OCI-LY3 (cell line): ENCODE data around the gene GRID2.

Source experiments
- EZH2phosphoT487 ChIP-seq: fragments of 200-600 bp; shearing (Covaris generic); IDR thresholded peaks from 2 replicates; pipeline ENCODE4 v1.6.1; 2018; ENCODE audit warnings: antibody characterized with exemption, mixed run types, low read depth
- TF ChIP-seq, protein P1 (sequence below): fragments of 200-600, 300-600 bp; sonication (generic); IDR thresholded peaks from 2 replicates; pipeline ENCODE4 v1.5.1; 2014; ENCODE audit warnings: antibody characterized with exemption, low read length, low read depth

- TF ChIP-seq, protein P1, sequence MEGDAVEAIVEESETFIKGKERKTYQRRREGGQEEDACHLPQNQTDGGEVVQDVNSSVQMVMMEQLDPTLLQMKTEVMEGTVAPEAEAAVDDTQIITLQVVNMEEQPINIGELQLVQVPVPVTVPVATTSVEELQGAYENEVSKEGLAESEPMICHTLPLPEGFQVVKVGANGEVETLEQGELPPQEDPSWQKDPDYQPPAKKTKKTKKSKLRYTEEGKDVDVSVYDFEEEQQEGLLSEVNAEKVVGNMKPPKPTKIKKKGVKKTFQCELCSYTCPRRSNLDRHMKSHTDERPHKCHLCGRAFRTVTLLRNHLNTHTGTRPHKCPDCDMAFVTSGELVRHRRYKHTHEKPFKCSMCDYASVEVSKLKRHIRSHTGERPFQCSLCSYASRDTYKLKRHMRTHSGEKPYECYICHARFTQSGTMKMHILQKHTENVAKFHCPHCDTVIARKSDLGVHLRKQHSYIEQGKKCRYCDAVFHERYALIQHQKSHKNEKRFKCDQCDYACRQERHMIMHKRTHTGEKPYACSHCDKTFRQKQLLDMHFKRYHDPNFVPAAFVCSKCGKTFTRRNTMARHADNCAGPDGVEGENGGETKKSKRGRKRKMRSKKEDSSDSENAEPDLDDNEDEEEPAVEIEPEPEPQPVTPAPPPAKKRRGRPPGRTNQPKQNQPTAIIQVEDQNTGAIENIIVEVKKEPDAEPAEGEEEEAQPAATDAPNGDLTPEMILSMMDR: no peak
- TF ChIP-seq EZH2phosphoT487: no peak
These were observed 508.9 kb downstream of the GRID2 start for GRCh38 chr4:92812652-92813051.
